Measurements from ENCODE around the gene ARHGAP19. TPM values are rescaled to one million over a fixed set of nuclear protein-coding genes. Genes with fewer than 3 reads are reported as not detected.

Gene ARHGAP19
- total and polyA plus RNA-seq, 7 donors = 3.0 to 9.1 (median 6.0) TPM

Small RNA genes within 50 kb of the gene (small RNA-seq; reads per million reads assigned to genes)
- gene RF00017 = 0 reads per million in 3 donors

Other genes with a start within 250 kb of the ARHGAP19 start
- 1 to 10 TPM in 1 of 4 donors, under 1 TPM in 3; 0.33 to 1.4 (median 0.70) TPM for gene SLIT1, start 106.7 kb downstream of the ARHGAP19 start, total RNA-seq
- under 1 TPM in 2 of 3 donors, not detected in 1; under 0.01 to 0.48 TPM for gene SLIT1, start 106.7 kb downstream of the ARHGAP19 start, polyA plus RNA-seq
- gene FRAT1, start 26.6 kb upstream of the ARHGAP19 start, total RNA-seq = 1 to 10 TPM; 4.1 to 7.1 (median 5.1) TPM
- gene FRAT1, start 26.6 kb upstream of the ARHGAP19 start, polyA plus RNA-seq = 1 to 10 TPM; 2.8 to 5.0 (median 3.0) TPM
- 10 to 100 TPM; 11.9 to 18.9 (median 15.7) TPM for gene FRAT2, start 42.1 kb upstream of the ARHGAP19 start, total RNA-seq
- 10 to 100 TPM; 23.4 to 31.0 (median 24.6) TPM for gene FRAT2, start 42.1 kb upstream of the ARHGAP19 start, polyA plus RNA-seq
- gene RRP12, start 108.7 kb upstream of the ARHGAP19 start, total RNA-seq = 10 to 100 TPM in 2 of 4 donors, 1 to 10 TPM in 2; 5.9 to 17.4 (median 9.8) TPM
- 10 to 100 TPM in 1 of 3 donors, 1 to 10 TPM in 2; 3.2 to 18.8 (median 7.8) TPM for gene RRP12, start 108.7 kb upstream of the ARHGAP19 start, polyA plus RNA-seq
- gene PGAM1, start 133.6 kb upstream of the ARHGAP19 start, total RNA-seq = 100 to 1,000 TPM; 188 to 306 (median 224) TPM
- 100 to 1,000 TPM; 195 to 363 (median 303) TPM for gene PGAM1, start 133.6 kb upstream of the ARHGAP19 start, polyA plus RNA-seq
- gene EXOSC1, start 153.4 kb upstream of the ARHGAP19 start, total RNA-seq = 10 to 100 TPM; 29.1 to 40.0 (median 38.7) TPM
- gene EXOSC1, start 153.4 kb upstream of the ARHGAP19 start, polyA plus RNA-seq = 10 to 100 TPM; 35.4 to 42.6 (median 36.8) TPM
- 10 to 100 TPM; 15.7 to 36.3 (median 24.0) TPM for gene ZDHHC16, start 153.5 kb upstream of the ARHGAP19 start, total RNA-seq
- gene ZDHHC16, start 153.5 kb upstream of the ARHGAP19 start, polyA plus RNA-seq = 10 to 100 TPM; 16.8 to 35.1 (median 21.5) TPM
- 10 to 100 TPM; 37.9 to 79.8 (median 57.9) TPM for gene MMS19, start 205.8 kb upstream of the ARHGAP19 start, total RNA-seq
- 10 to 100 TPM; 29.4 to 48.9 (median 34.2) TPM for gene MMS19, start 205.8 kb upstream of the ARHGAP19 start, polyA plus RNA-seq
- gene UBTD1, start 206.3 kb upstream of the ARHGAP19 start, total RNA-seq = 1 to 10 TPM; 4.3 to 7.9 (median 7.4) TPM
- 1 to 10 TPM; 2.3 to 5.9 (median 5.4) TPM for gene UBTD1, start 206.3 kb upstream of the ARHGAP19 start, polyA plus RNA-seq

Data from sigmoid colon (tissue), 7 donors.